ENCODE results near the gene CAPN7.

CAPN7 gene

DNA sequence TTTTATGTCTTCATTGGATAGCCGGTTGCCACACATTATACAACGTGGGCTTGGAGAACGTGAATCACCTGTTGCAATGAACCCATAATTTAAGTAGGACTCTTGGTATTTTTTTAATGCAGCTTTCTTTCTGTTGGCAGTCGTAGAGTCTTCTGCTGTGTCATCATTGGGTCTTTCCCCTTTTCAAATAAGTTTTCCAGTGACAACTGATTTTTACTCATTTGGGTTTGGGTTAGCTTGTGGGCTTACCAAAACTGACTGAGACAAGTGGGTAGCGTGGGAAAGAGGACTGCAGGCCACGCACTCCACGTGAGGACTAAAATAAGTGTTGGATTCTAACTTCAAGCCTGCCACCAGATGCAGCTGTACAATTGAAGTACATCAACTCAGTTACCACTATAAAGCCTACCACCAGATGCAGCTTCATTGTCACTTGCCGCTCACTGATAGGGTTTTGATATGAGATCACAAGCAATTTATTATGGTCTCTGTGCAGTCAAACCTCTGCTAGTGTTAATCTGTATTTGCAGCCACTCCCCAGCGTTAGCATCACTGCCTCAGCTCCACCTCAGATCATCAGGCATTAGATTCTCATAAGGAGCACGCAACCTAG lies 6.4 kb upstream of the CAPN7 start:
- H2BK15ac ChIP-seq (replicated peaks; ENCODE audit: low read depth): no peak overlapping the region
- WGBS (ENCODE audit: extremely low coverage, insufficient coverage, low lambda C conversion rate): no CpG with 5 or more reads among the region's 10 CpGs
- no peak overlapping the region for H3K4me3 ChIP-seq (ENCODE audit: low read length)

DNA sequence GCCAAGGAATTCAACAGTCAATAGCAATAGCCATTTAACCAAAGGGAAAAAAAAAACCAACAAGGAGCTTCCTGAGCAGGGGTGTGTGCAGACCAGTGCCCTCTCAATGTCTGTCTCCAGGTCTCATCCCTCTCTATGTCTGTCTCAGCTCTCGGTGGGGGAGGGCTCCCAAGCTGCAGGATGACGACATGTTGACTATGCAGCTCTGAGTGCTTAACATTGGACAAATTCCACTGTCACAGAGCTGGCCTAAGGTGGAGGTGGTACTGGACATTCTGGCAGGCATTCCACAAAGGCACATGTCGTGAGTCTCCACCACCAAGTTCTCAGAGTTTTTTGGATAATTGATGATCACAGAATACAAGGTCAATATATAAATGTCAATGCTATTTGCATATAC lies 2.0 kb upstream of the CAPN7 start:
- Histone ChIP-seq H3K27ac (ENCODE audit: low read depth, low read length) (no peak overlapping the region), H3K79me1 (ENCODE audit: low read length) (peaks cover 2% of the 10 kb centered on the region), H3K36me3 (ENCODE audit: control insufficient read depth, insufficient read depth, low read length) (no peaks in the 10 kb centered on the region), H3K27me3 (ENCODE audit: insufficient read depth, low read length, poor library complexity) (no peaks in the 10 kb centered on the region), H4K5ac (ENCODE audit: low read length) (no peak overlapping the region), H3K4me2 (ENCODE audit: low read length) (no peak overlapping the region), H3K23ac (ENCODE audit: low read length) (no peak overlapping the region), H2AK5ac (ENCODE audit: low read length) (no peak overlapping the region), H3K9ac (ENCODE audit: low read length) (no peak overlapping the region), H2BK120ac (ENCODE audit: low read depth, low read length) (no peak overlapping the region), H3K4me3 (ENCODE audit: low read length) (no peak overlapping the region), H2BK5ac (ENCODE audit: low read length) (no peak overlapping the region), H4K8ac (ENCODE audit: low read depth, low read length) (no peak overlapping the region), H3K4ac (ENCODE audit: low read depth, low read length) (no peak overlapping the region), H3K79me2 (ENCODE audit: control insufficient read depth, insufficient read depth, low read length) (peaks cover 4% of the 10 kb centered on the region), H3K56ac (ENCODE audit: low read length) (no peak overlapping the region), H3K18ac (ENCODE audit: low read length) (no peak overlapping the region), H2BK15ac (replicated peaks; ENCODE audit: low read depth) (no peak overlapping the region), H3K4me1 (ENCODE audit: control insufficient read depth, low read depth, low read length) (no peaks in the 10 kb centered on the region)
- DNase-seq: peak; percentile 8
- no CpG with 5 or more reads among the region's 3 CpGs for WGBS (ENCODE audit: extremely low coverage, insufficient coverage, low lambda C conversion rate)

More for the DNA sequence above, 6.4 kb upstream of the CAPN7 start:
- no peaks in the 10 kb centered on the region for H3K36me3 ChIP-seq (ENCODE audit: control insufficient read depth, insufficient read depth, low read length)
- no peak overlapping the region for H4K8ac ChIP-seq (ENCODE audit: low read depth, low read length)
- no peak overlapping the region for H2AK5ac ChIP-seq (ENCODE audit: low read length)
- H3K27me3 ChIP-seq (ENCODE audit: insufficient read depth, low read length, poor library complexity): no peaks in the 10 kb centered on the region
- no peak overlapping the region for H3K4me2 ChIP-seq (ENCODE audit: low read length)
- H3K56ac ChIP-seq (ENCODE audit: low read length): no peak overlapping the region
- no peaks in the 10 kb centered on the region for H3K4me1 ChIP-seq (ENCODE audit: control insufficient read depth, low read depth, low read length)
- H3K79me2 ChIP-seq (ENCODE audit: control insufficient read depth, insufficient read depth, low read length): no peaks in the 10 kb centered on the region
- no peak overlapping the region for H3K4ac ChIP-seq (ENCODE audit: low read depth, low read length)
- H2BK5ac ChIP-seq (ENCODE audit: low read length): no peak overlapping the region
- no peak for DNase-seq
- H3K18ac ChIP-seq (ENCODE audit: low read length): no peak overlapping the region
- no peak overlapping the region for H4K5ac ChIP-seq (ENCODE audit: low read length)
- no peak overlapping the region for H2BK120ac ChIP-seq (ENCODE audit: low read depth, low read length)
- H3K23ac ChIP-seq (ENCODE audit: low read length): no peak overlapping the region
- no peaks in the 10 kb centered on the region for H3K79me1 ChIP-seq (ENCODE audit: low read length)
- H3K27ac ChIP-seq (ENCODE audit: low read depth, low read length): no peak overlapping the region
- no peak overlapping the region for H3K9ac ChIP-seq (ENCODE audit: low read length)

DNA sequence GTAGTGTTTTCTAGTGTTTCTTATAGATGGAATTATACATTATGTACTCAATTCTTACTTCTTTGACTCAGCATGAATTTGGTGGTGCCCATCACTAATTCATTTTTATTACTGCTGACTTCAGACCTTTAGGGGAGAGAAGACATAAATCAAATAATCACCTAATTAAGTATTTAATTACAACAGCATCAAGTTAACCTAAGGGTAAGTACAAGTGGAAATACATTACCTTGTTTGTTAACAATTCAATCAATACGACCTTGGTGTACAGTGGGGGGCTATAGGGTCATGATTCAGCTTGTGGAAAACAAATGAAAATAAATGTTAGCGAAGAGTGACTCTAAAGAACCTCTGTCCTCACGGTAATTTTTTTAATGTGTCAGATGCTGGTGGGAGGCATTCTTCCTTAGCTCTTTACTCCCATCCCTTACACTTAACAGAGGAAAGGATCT lies 538 bp upstream of the CAPN7 start:
- no peak overlapping the region for H2BK120ac ChIP-seq (ENCODE audit: low read depth, low read length)
- no peak overlapping the region for H2AK5ac ChIP-seq (ENCODE audit: low read length)
- peak overlapping the region; percentile 19 for H3K4me2 ChIP-seq (ENCODE audit: low read length)
- H2BK15ac ChIP-seq (replicated peaks; ENCODE audit: low read depth): no peak overlapping the region
- no peak overlapping the region for H3K27ac ChIP-seq (ENCODE audit: low read depth, low read length)
- peaks cover 4% of the 10 kb centered on the region for H3K79me2 ChIP-seq (ENCODE audit: control insufficient read depth, insufficient read depth, low read length)
- no peak overlapping the region for H2BK5ac ChIP-seq (ENCODE audit: low read length)
- no peak overlapping the region for H4K5ac ChIP-seq (ENCODE audit: low read length)
- H3K27me3 ChIP-seq (ENCODE audit: insufficient read depth, low read length, poor library complexity): no peaks in the 10 kb centered on the region
- peak overlapping the region; percentile 3 for H3K4me3 ChIP-seq (ENCODE audit: low read length)
- no peak overlapping the region for H3K4ac ChIP-seq (ENCODE audit: low read depth, low read length)
- H3K36me3 ChIP-seq (ENCODE audit: control insufficient read depth, insufficient read depth, low read length): no peaks in the 10 kb centered on the region
- H4K8ac ChIP-seq (ENCODE audit: low read depth, low read length): no peak overlapping the region
- H3K79me1 ChIP-seq (ENCODE audit: low read length): peaks cover 2% of the 10 kb centered on the region
- H3K56ac ChIP-seq (ENCODE audit: low read length): peak overlapping the region; percentile 75
- no peak overlapping the region for H3K18ac ChIP-seq (ENCODE audit: low read length)
- peak overlapping the region; percentile 16 for H3K9ac ChIP-seq (ENCODE audit: low read length)
- no peak overlapping the region for H3K23ac ChIP-seq (ENCODE audit: low read length)
- H3K4me1 ChIP-seq (ENCODE audit: control insufficient read depth, low read depth, low read length): no peaks in the 10 kb centered on the region
- no peak for DNase-seq
- no CpG with 5 or more reads among the region's 3 CpGs for WGBS (ENCODE audit: extremely low coverage, insufficient coverage, low lambda C conversion rate)

DNA sequence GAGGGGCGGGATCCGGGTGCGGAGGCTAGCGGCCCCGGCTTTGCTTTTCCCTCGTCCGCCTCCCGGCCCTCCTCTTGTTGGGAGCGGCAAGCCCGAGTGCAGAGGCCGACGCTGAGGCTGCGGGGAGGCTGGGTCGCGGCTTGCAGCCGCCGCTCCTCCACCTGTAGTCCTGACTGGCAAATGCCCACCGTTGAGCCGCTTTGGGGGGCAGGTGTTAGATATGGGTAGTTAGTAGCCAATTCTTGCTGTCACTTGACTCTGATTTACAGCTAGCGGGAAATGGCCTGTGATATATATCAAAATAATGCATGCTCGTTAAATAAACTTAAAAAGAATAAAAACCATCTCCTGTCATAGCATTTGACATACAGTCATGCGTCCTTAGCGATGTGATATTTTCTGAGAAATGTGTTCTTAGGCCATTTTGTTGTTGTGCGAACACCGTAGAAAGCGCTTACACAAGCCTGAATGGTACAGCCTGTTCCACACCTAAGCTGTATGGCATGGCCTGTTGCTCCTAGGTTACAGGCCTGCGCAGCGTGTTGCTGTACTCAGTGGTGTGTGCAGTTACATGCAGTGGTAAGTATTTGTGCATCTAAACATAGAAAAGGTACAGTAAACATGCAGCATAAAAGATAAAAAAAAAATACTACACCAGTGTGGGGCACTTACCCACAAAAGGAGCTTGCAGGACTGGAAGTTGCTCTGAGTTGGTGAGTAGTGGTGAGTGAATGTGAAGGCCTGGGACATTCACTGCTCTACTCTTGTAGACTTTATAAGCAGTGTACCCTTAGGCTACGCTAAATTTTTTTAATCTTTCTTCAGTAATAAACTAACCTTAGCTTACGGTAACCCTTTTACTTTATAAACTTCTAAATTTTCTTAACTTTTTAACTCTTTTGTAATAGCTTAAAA lies 873 bp downstream of the CAPN7 start:
- Histone ChIP-seq H3K4me1 (ENCODE audit: control insufficient read depth, low read depth, low read length) (no peaks in the 10 kb centered on the region), H2BK15ac (replicated peaks; ENCODE audit: low read depth) (no peak overlapping the region), H3K36me3 (ENCODE audit: control insufficient read depth, insufficient read depth, low read length) (no peaks in the 10 kb centered on the region), H3K27ac (ENCODE audit: low read depth, low read length) (no peak overlapping the region), H3K4ac (ENCODE audit: low read depth, low read length) (no peak overlapping the region), H3K56ac (ENCODE audit: low read length) (peak overlapping the region; percentile 95), H3K79me2 (ENCODE audit: control insufficient read depth, insufficient read depth, low read length) (peaks cover 4% of the 10 kb centered on the region), H3K4me3 (ENCODE audit: low read length) (peak overlapping the region; percentile 54), H3K18ac (ENCODE audit: low read length) (peak overlapping the region; percentile 30), H4K8ac (ENCODE audit: low read depth, low read length) (no peak overlapping the region), H3K4me2 (ENCODE audit: low read length) (peak overlapping the region; percentile 24), H2AK5ac (ENCODE audit: low read length) (no peak overlapping the region), H2BK5ac (ENCODE audit: low read length) (no peak overlapping the region), H3K27me3 (ENCODE audit: insufficient read depth, low read length, poor library complexity) (no peaks in the 10 kb centered on the region), H3K79me1 (ENCODE audit: low read length) (peaks cover 2% of the 10 kb centered on the region), H3K9ac (ENCODE audit: low read length) (peak overlapping the region; percentile 74), H2BK120ac (ENCODE audit: low read depth, low read length) (no peak overlapping the region), H4K5ac (ENCODE audit: low read length) (no peak overlapping the region), H3K23ac (ENCODE audit: low read length) (no peak overlapping the region)
- peak; percentile 32 for DNase-seq
- 100% methylated on average over 1 of the region's 30 CpGs for WGBS (ENCODE audit: extremely low coverage, insufficient coverage, low lambda C conversion rate)

DNA sequence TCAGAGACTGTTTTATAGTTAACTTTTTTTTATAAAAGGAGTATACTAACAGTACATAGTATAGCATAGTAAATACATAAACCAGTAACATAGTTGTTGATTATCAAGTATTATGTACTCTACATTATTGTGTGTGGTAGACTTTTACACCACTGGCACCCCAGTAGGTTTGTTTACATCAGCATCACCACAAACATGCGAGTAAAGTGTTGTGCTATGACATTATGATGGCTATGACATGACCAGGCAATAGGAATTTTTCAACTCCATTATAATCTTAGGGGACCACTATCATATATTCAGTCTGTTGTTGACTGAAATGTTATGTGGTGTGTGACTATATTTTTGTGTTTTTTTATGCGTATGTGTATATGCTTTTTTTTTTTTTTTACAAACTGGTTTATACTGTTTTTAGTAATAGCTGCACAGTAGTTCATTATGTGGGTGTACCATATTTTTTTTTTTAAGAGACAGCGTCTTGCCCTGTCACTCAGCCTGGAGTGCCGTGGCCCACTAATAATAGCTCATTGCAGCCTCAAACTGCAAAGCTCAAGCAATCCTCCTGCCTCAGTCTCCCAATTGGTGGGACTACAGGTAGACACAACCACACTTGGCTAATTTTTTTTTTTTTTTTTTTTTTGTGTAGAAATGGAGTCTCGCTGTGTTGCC lies 1.9 kb downstream of the CAPN7 start:
- Histone ChIP-seq H2AK5ac (ENCODE audit: low read length) (no peak overlapping the region), H3K4me2 (ENCODE audit: low read length) (no peak overlapping the region), H3K79me1 (ENCODE audit: low read length) (peaks cover 2% of the 10 kb centered on the region), H3K23ac (ENCODE audit: low read length) (no peak overlapping the region), H4K5ac (ENCODE audit: low read length) (no peak overlapping the region), H2BK120ac (ENCODE audit: low read depth, low read length) (no peak overlapping the region), H3K9ac (ENCODE audit: low read length) (no peak overlapping the region), H3K4ac (ENCODE audit: low read depth, low read length) (no peak overlapping the region), H3K56ac (ENCODE audit: low read length) (no peak overlapping the region), H2BK5ac (ENCODE audit: low read length) (no peak overlapping the region), H3K36me3 (ENCODE audit: control insufficient read depth, insufficient read depth, low read length) (no peaks in the 10 kb centered on the region), H4K8ac (ENCODE audit: low read depth, low read length) (no peak overlapping the region), H3K18ac (ENCODE audit: low read length) (no peak overlapping the region), H3K27ac (ENCODE audit: low read depth, low read length) (no peak overlapping the region), H3K79me2 (ENCODE audit: control insufficient read depth, insufficient read depth, low read length) (peaks cover 4% of the 10 kb centered on the region), H2BK15ac (replicated peaks; ENCODE audit: low read depth) (no peak overlapping the region), H3K27me3 (ENCODE audit: insufficient read depth, low read length, poor library complexity) (no peaks in the 10 kb centered on the region), H3K4me1 (ENCODE audit: control insufficient read depth, low read depth, low read length) (no peaks in the 10 kb centered on the region), H3K4me3 (ENCODE audit: low read length) (no peak overlapping the region)
- no peak for DNase-seq
- no CpG with 5 or more reads among the region's 5 CpGs for WGBS (ENCODE audit: extremely low coverage, insufficient coverage, low lambda C conversion rate)
